HT-29 (cell line): ENCODE measurements around the gene MRC2. TPM values are rescaled to one million over a fixed set of nuclear protein-coding genes. Genes with fewer than 3 reads are reported as not detected.

Experiments
- DNase-seq: peaks from one replicate; pipeline ENCODE4 v3.0.0-alpha.2; 2015; ENCODE audit warnings: low spot score
- total RNA-seq: library from RNA; depleted of rRNA; stranded (reverse); fragments of >200 nt; shearing (Covaris generic); gene quantifications from 2 replicates; pipeline ENCODE4 v1.2.3, GENCODE V29; 2014

MRC2 gene
- total RNA-seq, 1 experiment from 2014 or later: 2.8 TPM

DNA sequence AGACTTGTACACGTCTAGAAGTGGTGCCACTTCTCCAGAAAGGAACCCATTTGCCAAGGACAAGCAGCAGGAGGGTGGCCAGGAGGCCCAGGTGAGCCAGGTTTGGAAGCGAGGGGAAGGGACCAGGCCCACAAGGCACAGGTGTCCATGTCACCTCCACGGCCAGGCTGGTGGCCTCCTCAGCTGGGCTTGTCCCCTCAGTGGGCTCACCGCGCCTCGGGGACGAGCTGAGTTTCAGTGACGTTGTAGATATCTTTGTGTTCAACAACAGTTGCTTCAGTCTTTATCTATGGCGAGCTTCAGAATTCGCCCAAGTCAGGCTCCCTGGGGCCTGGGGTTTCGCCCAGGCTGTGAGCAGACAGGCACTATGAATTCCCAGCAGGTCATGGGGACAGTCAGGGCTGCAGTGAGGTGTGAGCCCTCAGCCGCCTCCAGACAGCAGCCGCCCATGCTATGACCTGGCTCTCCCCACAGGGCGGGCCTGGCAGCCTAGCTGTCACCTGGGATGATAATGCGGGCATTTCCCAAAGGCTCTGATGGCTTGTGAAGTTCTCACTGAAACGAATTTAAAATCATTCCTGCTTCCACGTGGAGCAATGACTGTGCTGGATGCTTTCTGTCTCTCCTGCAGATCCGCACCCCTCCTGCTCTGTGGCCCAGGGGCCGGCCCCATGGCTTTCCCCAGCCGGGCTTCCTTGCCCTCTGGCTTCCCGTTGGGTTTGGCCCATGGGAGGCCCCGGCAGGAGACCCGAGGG is 89.5 kb downstream of the MRC2 start:
- DNase-seq: no peak

DNA sequence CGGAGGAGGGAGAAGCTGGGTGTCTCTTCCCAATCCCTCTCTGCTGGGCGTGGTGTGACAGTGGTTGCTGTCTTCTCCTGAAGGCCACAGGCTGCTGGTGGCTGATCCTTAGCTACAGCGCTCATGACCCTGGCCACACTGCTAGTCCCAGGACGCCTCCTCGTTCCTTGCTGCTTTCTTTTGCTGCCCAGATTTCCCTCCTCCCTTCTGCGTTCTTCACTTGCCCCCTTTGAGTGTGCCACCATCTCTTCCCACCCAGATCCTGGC is 90.1 kb downstream of the MRC2 start:
- no peak for DNase-seq

DNA sequence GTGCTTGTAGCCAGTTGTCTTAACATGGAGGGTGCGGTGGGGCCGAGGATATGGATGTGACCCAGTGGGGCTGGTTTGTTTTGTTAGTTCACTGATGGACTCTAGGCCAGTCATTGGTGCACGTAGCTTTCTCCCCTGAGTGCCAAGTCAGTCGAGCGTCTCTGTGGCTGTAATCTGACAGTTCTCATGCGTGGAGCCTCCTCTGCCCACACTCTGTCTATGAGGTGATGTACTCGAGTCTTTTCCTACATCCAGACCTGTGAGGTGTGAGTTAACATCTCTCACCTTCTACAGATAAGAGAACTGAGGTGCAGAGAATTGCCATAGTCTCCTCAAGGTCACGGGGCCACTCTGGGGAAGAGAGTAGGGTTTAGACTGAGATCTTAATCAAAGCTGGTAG is 90.4 kb downstream of the MRC2 start:
- no peak for DNase-seq

DNA sequence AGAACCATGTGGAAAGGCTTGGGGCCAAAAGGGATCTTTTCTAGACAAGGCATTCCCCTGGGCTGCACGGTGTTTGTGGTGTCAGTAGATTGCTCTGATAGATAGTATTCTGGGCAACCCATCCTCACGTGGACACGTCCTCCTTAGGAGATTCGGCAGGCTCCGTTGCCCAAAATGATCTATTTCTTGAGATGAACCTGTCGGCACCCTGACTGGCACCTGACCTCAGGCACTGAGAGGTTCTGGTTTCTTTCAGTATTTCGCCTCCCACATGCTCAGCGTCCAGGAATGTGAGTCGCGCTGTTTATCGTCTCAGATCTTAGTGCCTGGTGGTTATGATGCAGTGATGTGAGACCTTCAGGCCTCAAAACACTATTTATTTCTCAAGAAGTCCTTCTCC is 91.0 kb downstream of the MRC2 start:
- DNase-seq: no peak

DNA sequence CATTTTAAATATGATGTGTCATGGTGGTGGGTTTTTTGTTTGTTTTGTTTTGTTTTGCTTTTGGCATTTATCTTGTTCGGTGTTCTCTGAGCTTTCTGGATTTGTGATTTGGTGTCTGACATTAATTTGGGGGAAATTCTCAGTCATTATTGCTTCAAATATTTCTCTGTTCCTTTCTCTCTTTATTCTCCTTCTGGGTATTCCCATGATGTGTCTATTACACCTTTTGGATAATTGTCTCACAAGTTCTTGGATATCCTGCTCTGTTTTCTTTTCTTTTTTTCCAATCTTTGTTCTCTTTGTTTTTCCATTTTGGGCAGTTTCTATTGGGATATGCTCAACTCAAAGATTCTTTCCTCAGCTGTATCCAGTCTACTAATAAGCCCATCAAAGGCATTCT is 92.1 kb downstream of the MRC2 start:
- no peak for DNase-seq

DNA sequence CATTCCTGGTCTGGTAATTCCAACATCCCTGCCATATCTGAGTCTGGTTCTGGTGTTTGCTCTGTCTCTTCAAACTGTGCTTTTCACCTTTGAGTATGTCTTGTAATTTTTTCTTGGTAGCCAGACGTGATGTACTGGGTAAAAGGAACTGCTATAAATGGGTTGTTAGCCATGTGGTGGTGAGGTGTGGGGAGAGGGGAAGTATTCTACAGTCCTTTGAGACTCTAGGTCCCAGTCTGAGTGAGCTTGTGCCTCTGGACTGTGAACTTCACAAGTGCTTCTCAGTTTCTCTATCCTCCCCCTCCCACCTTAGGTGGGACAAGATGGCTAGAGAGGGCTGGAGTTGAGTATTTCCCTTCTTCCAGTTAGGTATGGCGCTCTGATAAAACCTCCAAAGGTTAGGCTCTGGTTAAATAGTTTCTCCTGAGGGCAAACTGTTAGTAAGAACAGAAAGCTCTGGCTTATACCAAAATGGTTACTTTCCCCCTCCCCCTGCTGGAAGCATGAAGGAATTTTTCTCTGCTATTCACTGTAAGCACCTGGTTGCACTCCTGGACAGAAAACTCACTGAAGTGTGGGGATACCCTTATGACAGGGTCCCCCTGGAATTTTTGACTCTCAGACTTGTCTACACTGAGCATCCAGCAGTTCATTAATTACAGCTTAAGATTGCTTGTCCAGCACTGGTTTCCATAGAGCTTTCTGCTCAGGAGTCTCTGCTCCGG is 92.8 kb downstream of the MRC2 start:
- DNase-seq: peak; percentile 24

DNA sequence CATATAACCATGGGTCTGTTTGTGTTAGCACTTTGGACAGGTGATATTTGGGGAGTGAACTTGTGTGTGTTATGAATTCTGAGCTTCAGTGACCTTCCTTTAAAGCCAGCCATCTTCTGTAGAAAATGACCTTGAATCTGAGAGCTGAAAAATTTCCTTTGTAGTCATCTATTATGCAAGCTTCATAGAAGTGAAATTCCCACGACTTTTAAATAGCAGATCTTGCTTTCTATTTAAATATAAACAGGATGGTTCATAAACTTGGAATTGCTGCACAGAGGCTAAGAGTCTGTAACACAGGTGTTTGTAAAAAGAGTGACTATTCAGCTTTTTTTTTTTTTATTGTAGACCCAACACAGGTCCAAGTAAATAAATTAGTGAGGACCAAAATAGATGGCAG is 95.2 kb downstream of the MRC2 start:
- no peak for DNase-seq

DNA sequence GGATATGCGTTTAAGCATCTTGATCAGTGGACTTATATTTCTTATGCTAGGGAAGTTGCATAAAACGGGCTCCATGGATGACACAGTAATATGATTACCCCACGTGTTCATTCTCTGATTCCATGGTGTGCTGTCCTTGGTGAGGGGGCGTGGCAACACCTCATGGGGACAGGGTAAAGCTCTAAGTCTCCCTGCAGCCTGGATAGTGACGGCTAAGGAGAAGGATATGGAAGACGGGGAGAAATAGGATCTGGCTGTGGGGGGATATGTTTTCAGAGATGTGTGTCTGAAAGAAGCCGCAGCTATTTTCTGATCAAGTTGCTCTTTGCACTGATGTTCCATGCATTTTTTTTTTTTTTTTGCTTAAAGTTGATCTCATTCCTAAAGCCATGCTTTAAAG is 96.4 kb downstream of the MRC2 start:
- DNase-seq: no peak

DNA sequence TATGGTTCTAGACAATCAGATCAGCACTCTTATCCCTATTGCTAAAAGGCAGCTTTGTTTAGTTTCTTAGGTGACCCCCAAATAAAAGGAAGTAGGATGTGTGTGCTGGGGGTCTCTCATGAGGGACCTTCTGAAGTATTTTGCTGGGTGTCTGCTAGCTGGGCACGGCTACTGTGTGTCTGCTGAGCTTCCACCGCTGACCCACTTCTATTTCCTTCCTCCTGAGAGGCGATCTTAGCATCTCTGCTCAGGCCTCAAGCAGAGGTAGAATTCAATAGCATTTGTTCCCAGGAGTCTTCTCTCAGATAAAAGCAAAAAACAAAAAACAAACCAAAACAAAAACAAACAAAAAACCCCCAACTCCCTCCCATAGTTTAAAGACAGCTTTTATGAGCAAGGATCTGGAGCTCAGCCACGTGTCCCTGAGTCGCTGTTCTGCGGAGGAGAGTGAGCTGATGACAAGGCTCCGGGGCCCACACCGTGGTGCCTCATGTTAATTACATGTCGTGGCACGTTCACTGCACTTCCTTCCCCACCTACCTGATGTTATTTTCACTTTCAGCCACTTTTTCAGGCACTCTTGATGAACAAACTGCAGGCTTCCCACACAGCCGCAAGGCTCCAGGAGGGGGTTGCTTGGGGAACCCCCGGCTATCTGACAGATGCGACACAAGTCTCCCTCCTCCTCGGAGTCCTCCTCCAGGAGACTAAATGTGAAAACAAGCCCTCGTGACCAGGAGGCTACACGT is 97.1 kb downstream of the MRC2 start:
- no peak for DNase-seq

DNA sequence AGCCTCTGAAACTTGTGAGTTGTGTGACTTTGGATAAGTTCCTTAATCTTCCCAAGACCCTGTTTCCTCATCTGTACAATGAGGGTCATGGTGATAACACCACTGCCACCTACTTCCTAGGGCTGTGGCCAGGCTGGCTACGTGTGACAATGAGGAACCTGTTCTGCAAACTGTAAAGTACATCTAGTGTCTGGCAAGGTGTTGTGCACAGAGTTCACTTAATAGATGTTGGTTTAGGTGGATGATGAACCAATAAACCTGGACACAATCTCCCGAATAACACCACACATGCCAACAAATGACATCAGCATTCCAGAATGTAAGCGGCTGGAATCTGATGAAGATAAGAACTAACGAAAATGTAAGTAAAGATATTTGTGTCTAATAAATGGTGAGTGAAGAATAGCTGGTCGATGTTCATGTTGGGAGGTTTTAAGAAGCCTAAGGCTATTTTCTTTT is 98.3 kb downstream of the MRC2 start:
- peak; percentile 42 for DNase-seq

DNA sequence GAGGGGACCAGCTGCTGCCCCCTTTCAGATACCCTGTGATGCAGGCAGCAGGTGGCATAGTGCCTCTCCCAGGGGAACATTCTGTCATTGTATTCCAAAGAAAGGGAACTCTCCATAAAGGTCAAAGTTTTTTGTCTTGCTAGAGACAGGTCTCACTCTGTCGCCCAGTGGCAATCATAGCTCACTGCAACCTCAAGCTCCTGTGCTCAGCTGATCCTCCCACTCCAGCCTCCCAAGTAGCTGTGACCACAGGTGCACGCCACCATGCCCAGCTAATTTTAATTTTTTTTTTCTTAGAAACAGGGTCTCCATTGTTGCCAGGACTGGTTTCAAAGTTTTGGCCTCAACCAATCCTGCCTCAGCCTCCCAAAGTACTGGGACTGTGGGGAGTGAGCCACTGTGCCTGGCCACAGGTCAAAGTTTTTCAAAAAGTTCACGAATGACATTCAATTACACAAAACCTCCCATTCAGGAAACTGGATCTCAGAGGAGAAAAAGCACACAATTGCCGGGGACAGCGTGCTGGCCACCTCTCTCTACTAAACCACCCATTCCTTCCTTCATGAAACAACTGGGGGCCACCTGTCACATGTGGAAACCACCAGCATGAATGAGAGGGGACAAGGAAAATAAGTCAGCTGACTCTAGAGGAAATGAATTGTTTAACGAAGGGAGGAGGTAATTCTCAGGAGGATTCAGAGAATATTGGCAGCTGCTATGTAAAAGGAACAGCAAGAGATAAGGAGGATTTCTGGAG is 100.6 kb downstream of the MRC2 start:
- DNase-seq: no peak

DNA sequence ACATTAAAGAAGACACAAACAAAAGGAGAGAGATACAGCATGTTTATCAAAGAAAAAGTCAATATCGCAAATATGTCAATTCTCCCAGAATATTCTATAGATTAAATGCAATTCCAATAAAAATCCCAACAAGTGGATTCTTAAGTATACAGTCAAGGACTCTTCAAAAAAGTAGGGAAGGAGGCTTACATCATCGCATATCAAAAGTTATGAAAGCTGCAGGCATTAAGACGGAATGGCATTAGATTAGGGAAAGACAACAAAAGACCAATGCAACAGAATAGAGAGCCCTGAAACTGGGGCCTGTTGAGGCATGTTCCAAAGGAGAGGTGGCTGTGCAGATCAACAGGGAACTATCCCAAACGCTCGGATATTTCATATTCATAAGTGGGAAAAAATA is 104.7 kb downstream of the MRC2 start:
- no peak for DNase-seq

DNA sequence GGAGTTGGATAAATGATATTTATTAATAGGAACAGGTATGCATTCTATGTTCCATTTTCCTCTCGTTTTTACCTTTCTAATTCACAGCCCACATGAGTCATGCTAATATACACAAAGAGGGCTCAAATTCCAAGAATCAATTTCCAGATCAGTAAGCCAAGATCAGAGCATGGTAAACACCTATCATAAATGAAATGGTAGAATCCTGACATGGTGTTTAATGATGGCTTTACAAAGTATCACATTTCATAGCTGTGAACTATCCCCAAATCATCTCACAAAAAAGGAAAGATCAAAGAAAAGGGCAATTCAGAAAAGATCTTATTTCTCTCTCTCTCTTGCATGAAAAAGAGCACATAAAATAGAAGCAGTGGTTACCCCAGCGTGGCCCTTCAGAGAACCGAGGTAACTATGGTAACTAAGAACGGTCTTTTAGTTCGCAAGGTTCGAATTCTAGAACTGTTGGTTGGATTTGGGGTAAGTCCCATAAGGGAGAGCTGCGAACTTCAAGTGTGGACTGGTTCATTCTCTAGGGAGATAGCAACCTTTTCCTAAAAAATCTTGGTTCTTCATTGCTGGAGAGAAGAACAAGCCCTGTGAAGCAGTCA is 107.7 kb downstream of the MRC2 start:
- DNase-seq: no peak

DNA sequence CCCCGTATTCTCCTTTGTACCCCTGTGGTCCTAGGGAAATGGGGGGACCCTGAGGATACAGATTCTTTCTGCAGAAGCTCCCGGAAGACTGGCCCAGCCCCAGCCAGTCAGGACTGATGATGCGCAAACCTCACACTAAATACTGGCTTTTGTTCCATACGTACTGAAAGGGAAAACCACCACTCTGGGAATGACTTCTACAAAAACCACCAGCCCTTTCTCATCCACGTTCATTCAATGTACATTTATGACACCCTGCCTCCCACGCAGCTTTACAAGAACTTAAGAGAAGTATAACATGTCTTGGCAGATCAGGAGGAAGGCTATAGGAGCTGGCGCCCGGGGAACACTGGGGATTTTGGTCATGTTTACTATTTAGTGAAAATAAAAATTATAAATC is 110.0 kb downstream of the MRC2 start:
- DNase-seq: no peak

DNA sequence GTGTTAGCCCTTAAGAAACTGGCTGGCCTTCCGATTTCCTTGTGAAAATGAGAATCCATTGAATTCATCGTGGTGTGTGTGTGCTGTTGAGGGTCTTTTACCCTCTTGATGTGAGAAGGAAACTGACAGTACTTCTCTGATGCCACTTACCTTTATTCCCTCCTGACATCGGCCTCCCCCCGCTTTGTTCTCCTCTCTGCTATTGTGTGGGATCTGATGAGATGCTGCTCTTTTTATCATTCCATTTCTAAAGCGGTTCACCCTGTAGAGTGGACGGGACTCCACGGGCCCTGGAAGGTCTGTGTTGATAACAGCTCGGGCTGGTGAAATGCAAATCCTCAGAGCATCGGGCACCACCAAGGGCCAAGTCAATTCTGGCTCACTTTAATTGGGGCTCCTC is 110.8 kb downstream of the MRC2 start:
- no peak for DNase-seq

DNA sequence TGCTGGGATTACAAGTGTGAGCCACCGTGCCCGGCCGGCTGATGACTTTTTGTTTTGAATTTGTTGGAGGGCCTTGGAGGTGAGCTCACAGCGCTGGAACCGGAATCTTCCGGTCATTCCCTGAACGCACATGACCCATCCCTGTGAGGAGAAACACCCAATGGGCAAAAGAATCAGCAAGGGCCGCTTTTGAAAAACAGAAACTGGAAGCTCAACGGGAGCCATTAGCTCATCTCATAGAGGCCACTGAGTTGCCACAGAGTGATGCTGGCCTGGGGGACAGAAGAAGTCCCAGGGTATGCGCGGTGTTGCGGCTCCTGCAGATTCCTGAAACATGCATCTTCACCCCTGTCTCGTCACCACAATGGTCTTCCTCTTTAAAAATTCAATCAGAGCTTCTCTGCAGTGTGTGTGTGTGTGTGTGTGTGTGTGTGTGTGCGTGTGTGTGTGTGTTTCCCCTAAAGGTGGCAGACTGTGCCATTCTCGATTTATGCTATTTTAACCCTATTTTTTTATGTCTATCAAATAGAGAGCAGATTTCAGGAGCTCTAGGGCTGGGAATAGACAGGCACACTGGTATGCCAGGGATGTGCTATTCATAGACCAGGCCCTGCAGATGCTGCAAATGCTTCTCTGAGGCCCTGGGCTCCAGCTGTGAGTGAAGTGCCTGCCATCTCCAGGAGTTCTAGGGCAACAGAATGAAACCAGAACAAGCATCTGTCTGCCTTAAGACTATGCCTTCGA is 112.3 kb downstream of the MRC2 start:
- DNase-seq: no peak

DNA sequence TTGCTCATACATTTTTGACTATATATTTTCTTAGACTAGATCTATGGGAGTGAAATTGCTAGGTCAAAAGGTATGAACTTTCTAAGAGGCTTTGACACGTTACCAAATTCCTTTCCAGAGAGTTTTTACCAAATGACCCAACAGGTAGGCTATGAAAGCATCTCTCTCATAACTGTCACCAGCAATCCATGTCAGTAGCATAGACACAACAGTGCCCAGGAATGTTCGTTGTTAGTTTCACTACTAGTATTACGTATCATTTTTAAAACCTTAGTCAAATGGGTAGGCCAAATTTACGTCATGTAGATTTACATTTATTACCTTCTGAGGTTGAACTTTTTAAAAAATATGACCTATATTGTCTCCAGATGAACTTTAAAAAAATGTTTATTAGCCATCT is 113.8 kb downstream of the MRC2 start:
- DNase-seq: no peak
